Right renal cortex interstitium (tissue), 3 donors: Measurements from ENCODE around the gene MPZL3. TPM values are rescaled to one million over a fixed set of nuclear protein-coding genes. Genes with fewer than 3 reads are reported as not detected.

ENCODE experiments used
- DNase-seq, 3 donors: peaks; one replicate each; pipeline ENCODE4 v3.0.0-alpha.2; 2013; ENCODE audit warnings: low read depth in 3 of 3, low spot score in 2 of 3
- polyA plus RNA-seq, 3 donors: library from polyadenylated mRNA; unstranded; fragments of 120-200 nt; gene quantifications; one replicate each; pipeline ENCODE4 v1.2.1, GENCODE V29; 2013; ENCODE audit not compliant: insufficient read length in 3 of 3

The MPZL3 gene
- polyA plus RNA-seq, 3 donors, result 4.7 to 6.1 (median 5.3) TPM

GRCh38 chr11:118214210-118214914 lies 37.8 kb downstream of the MPZL3 start:
- DNase-seq, result no peak

GRCh38 chr11:118213781-118214180 lies 38.4 kb downstream of the MPZL3 start:
- DNase-seq, result no peak

GRCh38 chr11:118213201-118213600 lies 39.0 kb downstream of the MPZL3 start:
- DNase-seq, result no peak

- DNase-seq, result no peak
These were observed 39.4 kb downstream of the MPZL3 start for GRCh38 chr11:118212781-118213191.

- no peak for DNase-seq
These were observed 39.9 kb downstream of the MPZL3 start for GRCh38 chr11:118212131-118212725.

GRCh38 chr11:118211006-118211405 lies 41.2 kb downstream of the MPZL3 start:
- no peak for DNase-seq

- DNase-seq, result no peak
These were observed 41.8 kb downstream of the MPZL3 start for GRCh38 chr11:118210323-118210722.

GRCh38 chr11:118209033-118209432 lies 43.1 kb downstream of the MPZL3 start:
- no peak for DNase-seq

GRCh38 chr11:118207079-118207478 lies 45.1 kb downstream of the MPZL3 start:
- no peak for DNase-seq

- peak in 2 of 3 donors; percentile 20 to 36 for DNase-seq
These were observed 45.7 kb downstream of the MPZL3 start for GRCh38 chr11:118206391-118207031.

GRCh38 chr11:118205606-118206378 lies 46.4 kb downstream of the MPZL3 start:
- DNase-seq, result no peak

- DNase-seq, result no peak
These were observed 49.4 kb downstream of the MPZL3 start for GRCh38 chr11:118202599-118203422.

- DNase-seq, result no peak
These were observed 50.2 kb downstream of the MPZL3 start for GRCh38 chr11:118201966-118202365.

GRCh38 chr11:118200901-118201680 lies 51.1 kb downstream of the MPZL3 start:
- DNase-seq, result no peak

- no peak for DNase-seq
These were observed 51.7 kb downstream of the MPZL3 start for GRCh38 chr11:118200497-118200896.

GRCh38 chr11:118199135-118199534 lies 53.0 kb downstream of the MPZL3 start:
- no peak for DNase-seq

- DNase-seq, result no peak
These were observed 53.8 kb downstream of the MPZL3 start for GRCh38 chr11:118198370-118198769.

GRCh38 chr11:118194835-118195627 lies 57.1 kb downstream of the MPZL3 start:
- DNase-seq, result no peak
